BE2C (cell line): ENCODE results near the gene RAB3IL1.

ENCODE experiments used
- DNase-seq: peaks from one replicate; pipeline ENCODE4 v3.0.0-alpha.2; 2020
- H3K27me3 ChIP-seq: fragments of 250-450 bp; sonication (Bioruptor Pico); 2 replicates; pipeline ENCODE4 v1.5.1; 2020; ENCODE audit warnings: mild to moderate bottlenecking
- H3K36me3 ChIP-seq: fragments of 250-450 bp; sonication (Bioruptor Pico); 2 replicates; pipeline ENCODE4 v1.5.1; 2020; ENCODE audit warnings: mild to moderate bottlenecking
- H3K4me1 ChIP-seq: fragments of 250-450 bp; sonication (Bioruptor Pico); 2 replicates; pipeline ENCODE4 v1.5.1; 2020
- H3K4me3 ChIP-seq: 2 replicates; pipeline ENCODE4 v1.5.1; 2011; ENCODE audit warnings: low read depth, low read length
- H3K9me3 ChIP-seq: fragments of 250-450 bp; sonication (Bioruptor Pico); 2 replicates; pipeline ENCODE4 v1.5.1; 2020
- CTCF ChIP-seq: IDR thresholded peaks from 2 replicates; pipeline ENCODE4 v1.5.1; 2012; ENCODE audit warnings: mild to moderate bottlenecking, low read depth, low read length

RAB3IL1 gene

GRCh38 chr11:61947486-61948210 lies 30.3 kb upstream of the RAB3IL1 start:
- Histone ChIP-seq H3K27me3 (no peaks in the 10 kb centered on the region), H3K4me1 (peaks cover 17% of the 10 kb centered on the region), H3K36me3 (no peaks in the 10 kb centered on the region), H3K4me3 (no peak overlapping the region), H3K9me3 (no peaks in the 10 kb centered on the region)
- TF ChIP-seq CTCF: peak; percentile 87
- DNase-seq: peak; percentile 86

- peaks cover 17% of the 10 kb centered on the region for H3K4me1 ChIP-seq
- no peak overlapping the region for H3K4me3 ChIP-seq
- no peaks in the 10 kb centered on the region for H3K9me3 ChIP-seq
- H3K27me3 ChIP-seq: no peaks in the 10 kb centered on the region
- no peak for TF ChIP-seq CTCF
- H3K36me3 ChIP-seq: no peaks in the 10 kb centered on the region
- DNase-seq: no peak
These were observed 29.5 kb upstream of the RAB3IL1 start for GRCh38 chr11:61946894-61947293.

- H3K4me1 ChIP-seq: peaks cover 16% of the 10 kb centered on the region
- no peak for DNase-seq
- no peaks in the 10 kb centered on the region for H3K36me3 ChIP-seq
- H3K27me3 ChIP-seq: no peaks in the 10 kb centered on the region
- H3K4me3 ChIP-seq: no peak overlapping the region
- H3K9me3 ChIP-seq: no peaks in the 10 kb centered on the region
- TF ChIP-seq CTCF: no peak
These were observed 27.8 kb upstream of the RAB3IL1 start for GRCh38 chr11:61945191-61945590.

GRCh38 chr11:61940466-61940865 lies 23.1 kb upstream of the RAB3IL1 start:
- Histone ChIP-seq H3K4me1 (no peaks in the 10 kb centered on the region), H3K9me3 (no peaks in the 10 kb centered on the region), H3K27me3 (no peaks in the 10 kb centered on the region), H3K36me3 (no peaks in the 10 kb centered on the region), H3K4me3 (no peak overlapping the region)
- no peak for TF ChIP-seq CTCF
- DNase-seq: no peak

GRCh38 chr11:61935861-61936260 lies 18.5 kb upstream of the RAB3IL1 start:
- Histone ChIP-seq H3K4me1 (no peaks in the 10 kb centered on the region), H3K36me3 (no peaks in the 10 kb centered on the region), H3K27me3 (no peaks in the 10 kb centered on the region), H3K9me3 (no peaks in the 10 kb centered on the region), H3K4me3 (no peak overlapping the region)
- no peak for TF ChIP-seq CTCF
- no peak for DNase-seq

- no peaks in the 10 kb centered on the region for H3K4me1 ChIP-seq
- no peaks in the 10 kb centered on the region for H3K27me3 ChIP-seq
- no peaks in the 10 kb centered on the region for H3K9me3 ChIP-seq
- no peak for DNase-seq
- no peaks in the 10 kb centered on the region for H3K36me3 ChIP-seq
- TF ChIP-seq CTCF: no peak
- H3K4me3 ChIP-seq: no peak overlapping the region
These were observed 13.6 kb upstream of the RAB3IL1 start for GRCh38 chr11:61930933-61931332.
